ENCODE data around the gene PLAU.
"Not testable (repeated sequence)": the region's sequence is repeated elsewhere in the genome, so short reads cannot be mapped to it uniquely, and the experiment has no call there.

Gene PLAU

DNA sequence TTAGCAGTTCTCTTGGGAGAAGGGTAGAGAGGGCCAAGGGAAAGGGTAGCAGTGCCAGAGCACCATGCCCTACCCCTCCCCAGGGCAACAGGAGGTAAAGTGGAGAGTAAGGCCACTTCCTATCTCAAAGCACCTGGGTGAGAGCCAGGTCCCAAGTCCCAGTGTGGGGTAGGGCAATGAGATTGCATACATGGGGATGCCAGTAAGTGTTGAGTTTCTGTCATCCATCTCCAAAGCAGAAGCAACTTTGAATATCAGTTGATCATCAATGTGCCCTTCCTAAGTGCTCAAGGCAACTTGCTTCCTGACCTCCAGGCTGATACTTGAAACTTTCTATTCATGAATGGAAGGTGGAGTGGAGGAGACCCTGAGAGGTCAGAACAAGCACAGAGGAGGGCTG, 34.4 kb upstream of the PLAU start:
- no peak for DNase-seq (ENCODE audit: low read depth in 2 of 2)

DNA sequence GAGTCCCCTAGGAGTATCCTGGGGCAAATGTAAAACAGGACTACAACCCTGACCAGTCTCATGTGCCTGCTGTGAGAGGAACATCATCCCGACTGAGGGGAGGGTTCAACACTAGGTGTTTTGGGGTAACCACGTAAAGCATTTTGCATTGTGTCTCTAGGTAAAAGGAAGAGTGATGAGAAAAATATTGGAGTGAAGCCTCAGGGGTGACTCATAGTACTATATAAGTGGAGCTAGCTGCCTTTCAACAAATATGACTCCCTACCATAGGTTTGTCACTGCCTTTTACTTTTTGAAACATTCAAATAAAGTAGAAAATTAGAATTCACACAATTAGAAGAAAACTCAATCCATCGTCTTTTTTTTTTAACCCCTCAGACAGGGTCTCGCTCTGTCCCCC, 34.0 kb upstream of the PLAU start:
- DNase-seq (ENCODE audit: low read depth in 2 of 2) = no peak

DNA sequence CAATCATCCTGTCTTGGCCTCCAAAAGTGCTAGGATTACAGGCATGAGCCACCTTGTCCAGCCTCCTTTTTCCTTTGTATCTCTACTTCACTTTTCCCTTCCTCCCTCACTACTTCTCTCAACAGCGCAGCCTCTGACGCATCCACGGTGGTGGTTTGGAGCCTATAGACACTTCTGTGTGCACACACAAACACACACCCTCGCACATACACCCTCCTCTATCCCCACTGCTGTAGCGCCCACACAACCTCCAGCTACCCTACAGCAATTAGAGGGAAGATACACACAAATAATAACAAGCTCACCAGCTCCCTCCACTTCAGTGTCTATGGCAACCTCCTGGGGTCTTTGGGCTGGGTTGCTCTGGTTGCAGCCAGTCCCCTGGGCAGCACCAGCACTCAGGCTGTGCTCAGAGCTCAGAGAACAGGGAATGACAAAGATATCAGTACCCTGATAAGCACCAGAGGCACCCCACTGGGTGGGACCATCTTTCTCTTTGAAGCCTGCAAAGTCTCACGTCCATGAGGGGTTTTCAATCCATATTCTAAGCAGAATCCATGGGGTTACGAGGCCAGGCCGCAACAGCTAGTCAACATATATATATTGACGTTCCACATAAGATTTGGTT, 33.3 kb upstream of the PLAU start:
- no peak for DNase-seq (ENCODE audit: low read depth in 2 of 2)

DNA sequence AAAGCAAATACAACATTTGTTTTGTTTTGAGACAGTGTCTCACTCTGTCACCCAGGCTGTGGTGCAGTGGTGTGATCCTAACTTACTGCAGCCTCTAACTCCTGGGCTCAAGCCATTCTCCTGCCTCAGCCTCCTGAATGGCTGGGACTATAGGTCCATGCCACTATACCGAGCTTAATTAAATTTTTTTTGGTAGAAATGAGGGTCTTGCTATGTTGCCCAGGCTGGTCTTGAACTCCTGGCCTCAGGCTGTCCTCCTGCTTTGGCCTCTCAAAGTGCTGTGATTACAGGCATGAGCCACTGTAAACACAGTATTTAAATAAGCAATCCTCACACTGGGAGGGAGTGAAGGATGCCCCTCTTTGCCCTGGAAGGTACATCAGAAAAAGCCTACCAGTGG, 32.6 kb upstream of the PLAU start:
- DNase-seq (ENCODE audit: low read depth in 2 of 2) = no peak

DNA sequence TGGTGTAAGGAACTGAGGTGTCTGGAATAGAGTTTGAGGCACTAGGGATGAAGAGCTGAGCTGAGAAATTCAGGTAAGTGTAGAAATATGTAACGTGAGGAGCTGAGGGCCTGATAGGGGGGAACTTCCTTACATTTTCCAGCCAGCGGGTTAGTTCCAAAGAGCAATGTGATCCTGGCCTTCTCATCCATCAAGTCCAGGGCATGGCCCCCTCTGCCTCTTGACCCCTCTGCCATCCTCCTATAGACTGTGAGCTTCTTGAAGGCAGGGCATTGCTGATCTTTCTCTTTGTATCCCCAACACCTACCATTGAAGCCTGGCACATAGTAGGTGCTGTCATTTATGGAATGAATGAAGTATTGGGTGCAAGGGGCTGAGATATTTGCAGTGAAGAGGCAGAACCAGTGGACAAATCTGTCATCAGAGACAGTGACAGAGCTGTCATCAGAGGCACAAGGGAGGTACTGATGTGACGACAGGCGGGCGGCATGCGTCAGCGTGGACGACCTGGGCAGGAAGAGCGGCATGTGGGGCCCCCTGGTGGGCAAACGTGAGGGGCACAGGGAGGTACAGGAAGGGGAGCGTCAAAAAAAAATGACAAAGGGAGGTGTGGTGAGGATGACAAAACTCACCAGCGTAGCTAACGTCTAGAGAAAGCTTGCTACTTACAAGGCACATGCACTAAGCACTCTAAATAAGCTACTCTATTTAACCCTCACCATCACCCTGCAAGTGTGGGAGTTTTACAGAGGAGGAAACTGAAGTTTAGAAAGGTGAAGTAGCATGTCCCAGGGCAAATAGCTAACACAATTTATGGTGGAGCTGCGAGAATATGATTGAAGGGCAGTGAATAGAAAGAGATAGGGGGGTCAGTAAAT, 31.4 kb upstream of the PLAU start:
- DNase-seq (ENCODE audit: low read depth in 2 of 2) = peak; percentile 85 to 88

DNA sequence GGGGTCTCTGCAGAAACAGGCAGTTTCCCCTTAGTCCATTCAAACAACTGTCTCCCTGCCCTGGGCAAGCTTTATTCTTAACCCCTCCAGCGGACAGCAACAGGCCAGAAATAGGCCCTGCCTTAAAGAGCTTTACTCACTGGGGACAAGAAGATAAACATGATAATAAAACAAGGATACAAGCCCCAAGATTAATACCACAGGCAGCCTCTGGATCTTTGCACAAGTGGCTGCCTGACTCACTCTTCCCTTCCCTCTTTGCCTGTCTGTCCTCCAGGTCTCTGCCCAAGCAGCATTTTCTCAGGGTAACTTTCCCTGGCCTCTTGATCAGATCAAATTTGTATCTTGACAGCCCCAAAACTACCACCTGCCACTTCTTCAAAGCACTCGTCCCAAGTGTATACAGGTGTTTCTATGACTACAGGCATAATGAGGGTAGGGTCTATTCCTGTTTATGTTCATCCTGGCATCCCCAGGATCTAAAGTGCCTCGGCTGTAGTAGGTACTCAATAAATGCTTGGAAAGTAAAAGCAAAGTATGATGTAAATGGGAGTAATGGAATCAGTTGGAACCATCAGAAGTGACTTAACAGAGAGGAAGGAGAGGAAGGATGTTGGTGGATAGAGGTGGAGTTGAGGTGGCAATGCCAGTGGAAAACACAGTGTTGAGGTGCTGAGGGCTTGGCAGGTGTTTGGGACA, 29.6 kb upstream of the PLAU start:
- no peak for DNase-seq (ENCODE audit: low read depth in 2 of 2)

DNA sequence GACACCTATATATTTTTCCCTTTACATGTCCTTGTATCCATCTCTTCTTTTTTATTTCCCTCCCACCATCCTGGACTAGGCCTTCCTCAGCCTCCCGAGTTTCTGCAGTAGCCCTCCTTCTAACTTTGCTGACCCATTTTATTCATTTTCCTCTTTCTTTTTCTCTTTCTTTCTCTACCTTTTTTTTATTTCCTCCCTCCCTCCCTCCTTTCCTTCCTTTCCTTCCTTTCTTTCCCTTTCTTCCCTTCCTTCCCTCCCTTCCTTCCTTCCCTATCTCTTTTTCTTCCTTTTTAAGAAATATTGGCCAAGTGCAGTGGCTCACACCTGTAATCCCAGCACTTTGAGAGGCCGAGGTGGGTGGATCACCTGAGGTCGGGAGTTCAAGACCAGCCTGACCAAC, 26.9 kb upstream of the PLAU start:
- no peak for DNase-seq (ENCODE audit: low read depth in 2 of 2)

DNA sequence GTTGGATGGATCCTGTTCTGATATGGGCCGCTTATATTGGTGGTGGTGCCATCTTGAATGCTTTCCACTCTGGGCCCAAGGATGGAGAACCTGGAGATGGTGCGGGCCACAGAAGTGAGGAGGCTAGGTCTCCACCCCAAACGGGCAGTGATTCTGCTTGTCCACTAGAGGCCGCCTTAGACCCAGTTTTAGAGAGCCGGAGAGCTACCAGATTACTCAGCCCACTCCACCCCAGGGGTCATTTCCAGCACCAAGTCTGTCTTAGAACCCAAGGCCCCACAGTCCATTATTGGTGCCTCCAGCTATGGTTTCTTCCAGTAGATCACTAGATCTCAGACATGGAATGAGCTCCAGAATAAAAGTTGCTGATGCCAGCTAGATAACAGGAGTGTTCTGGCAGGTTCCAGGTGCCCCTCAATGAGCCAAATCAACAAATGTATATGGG, 24.8 kb upstream of the PLAU start:
- DNase-seq (ENCODE audit: low read depth in 2 of 2) = no peak

DNA sequence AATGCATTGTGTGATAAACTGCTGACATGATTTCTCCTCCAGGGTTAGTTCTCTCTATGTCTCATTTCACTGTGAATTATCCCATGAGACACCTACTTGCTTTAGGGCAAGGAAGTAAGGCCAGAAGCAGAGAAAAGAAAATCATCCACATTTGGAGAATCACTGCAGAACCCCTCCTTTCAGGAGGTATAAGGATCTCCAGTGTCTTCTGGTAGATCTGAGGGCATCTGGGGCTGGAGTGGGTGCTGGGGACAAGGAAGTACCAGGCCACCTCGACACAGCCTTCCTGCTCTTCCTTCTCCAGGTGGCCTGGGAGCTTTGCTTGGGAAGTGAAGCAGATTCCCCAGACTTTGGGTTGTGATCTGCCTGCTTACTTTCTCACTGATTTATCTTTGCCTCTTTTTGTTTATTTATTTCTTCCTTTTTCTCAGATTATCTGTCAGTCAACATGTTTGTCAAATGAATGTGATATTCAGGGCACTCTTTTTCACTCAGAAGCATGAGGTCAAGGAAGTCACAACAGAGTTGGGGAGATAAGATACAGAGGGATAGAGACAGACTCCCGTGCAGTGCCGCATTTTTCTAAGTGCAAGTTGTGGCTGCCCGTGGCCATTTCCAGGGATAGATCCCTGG, 24.2 kb upstream of the PLAU start:
- DNase-seq (ENCODE audit: low read depth in 2 of 2) = no peak

DNA sequence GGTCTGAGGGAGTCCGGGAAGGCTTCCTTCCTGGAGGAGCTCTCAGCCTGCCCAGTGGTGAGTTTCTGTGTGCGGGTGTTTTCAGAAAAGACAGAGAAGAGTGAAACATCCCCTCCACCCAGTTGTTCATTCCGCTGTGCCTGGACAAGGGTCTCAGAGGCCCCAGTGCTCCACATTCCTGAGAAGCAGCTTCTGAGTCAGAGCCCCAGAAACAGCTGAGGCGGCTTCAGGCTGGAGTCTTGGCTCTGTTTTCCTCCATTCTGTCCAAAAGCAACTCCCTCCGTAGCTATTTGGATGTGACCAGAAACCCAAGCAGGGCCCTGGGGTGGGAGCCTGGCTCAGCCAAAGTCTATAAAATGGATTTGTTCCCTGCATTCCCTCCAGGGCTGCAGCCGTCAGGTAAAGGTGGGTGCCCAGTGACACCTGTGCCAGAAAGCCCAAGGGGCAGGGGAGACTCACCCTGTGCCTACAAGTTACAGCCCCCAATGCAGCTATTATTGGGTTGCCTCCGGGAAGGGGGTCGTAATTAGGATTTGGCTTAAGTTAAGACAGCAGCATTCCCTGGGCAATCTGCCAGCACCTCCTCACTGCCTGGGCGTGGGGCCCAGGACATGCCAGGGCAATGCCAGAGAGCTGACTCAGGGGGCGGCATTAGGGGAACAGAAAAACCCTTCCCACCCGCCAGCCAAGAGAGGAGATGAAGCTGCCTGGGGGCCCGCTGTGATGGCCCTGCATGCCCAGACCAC, 23.5 kb upstream of the PLAU start:
- DNase-seq (ENCODE audit: low read depth in 2 of 2) = no peak

DNA sequence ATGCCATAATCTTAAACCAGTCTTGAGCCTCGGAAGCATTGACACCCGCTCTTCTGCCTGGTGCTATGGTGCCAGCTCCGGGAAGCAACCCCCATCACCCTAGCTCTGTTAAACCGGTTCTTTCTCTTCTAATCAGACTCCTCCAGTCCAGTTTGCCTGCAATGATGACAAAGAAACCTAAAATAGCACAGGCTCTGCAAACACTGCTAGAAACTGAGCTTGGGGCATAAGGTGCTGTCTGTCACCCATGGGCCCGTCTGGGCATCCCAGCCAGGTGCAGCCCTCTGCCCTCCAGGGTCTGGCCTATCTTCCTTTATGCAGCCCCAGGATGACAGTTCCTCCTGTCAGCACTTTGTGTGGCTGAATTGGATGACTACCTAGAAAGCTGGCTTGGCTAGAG, 22.4 kb upstream of the PLAU start:
- no peak for DNase-seq (ENCODE audit: low read depth in 2 of 2)

DNA sequence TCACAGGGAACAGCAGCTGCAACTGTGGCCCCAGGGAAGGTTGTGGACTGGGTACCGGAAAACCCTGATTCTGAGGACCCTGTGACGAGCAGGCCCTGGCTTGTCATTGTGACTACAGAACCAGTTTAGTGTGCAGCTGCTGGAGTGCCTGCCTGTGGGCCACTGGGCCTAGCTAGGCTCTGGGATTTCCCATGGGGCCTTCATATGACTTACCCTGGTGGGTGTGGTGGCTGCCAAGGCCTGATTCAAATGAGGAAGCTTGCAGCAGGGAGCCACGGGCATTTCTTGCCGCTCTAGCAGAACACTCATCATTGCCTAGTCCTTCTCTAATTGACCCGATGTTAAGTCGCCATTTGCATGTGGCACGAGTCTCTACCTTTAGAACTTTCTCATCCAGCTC, 21.9 kb upstream of the PLAU start:
- DNase-seq (ENCODE audit: low read depth in 2 of 2) = no peak

DNA sequence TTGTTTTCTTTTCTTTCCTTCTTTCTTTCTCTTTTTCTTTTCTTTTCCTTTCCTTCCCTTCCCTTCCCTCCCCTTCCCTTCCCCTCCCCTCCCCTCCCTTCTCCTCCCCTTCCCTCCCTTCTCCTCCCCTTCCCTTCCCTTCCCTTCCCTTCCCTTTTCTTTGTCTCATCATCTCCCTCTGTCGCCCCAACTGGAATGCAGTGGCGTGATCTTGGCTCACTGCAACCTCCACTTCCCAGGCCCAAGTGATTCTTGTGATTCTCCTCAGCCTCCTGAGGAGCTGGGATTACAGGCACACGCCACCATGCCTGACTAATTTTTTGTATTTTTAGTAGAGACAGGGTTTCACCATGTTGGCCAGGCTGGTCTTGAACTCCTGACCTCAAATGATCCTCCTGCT, 21.5 kb upstream of the PLAU start:
- DNase-seq (ENCODE audit: low read depth in 2 of 2) = not testable (repeated sequence)

DNA sequence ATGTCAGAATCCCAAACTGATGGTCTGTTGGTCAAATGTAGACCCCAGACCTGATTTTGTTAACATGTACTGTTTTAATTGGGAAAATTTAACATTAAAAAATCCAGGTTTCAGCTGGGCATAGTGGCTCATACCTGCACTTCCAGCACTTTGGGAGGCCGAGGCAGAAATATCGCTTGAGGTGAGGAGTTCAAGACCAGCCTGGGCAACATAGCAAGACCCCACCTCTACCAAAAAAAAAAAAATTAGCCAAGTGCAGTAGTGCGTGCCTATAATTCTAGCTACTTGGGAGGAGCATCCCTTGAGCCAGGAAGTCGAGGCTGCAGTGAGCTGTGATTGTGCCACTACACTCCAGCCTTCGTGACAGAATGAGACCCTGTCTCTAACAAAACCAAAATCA, 20.7 kb upstream of the PLAU start:
- DNase-seq (ENCODE audit: low read depth in 2 of 2) = no peak

DNA sequence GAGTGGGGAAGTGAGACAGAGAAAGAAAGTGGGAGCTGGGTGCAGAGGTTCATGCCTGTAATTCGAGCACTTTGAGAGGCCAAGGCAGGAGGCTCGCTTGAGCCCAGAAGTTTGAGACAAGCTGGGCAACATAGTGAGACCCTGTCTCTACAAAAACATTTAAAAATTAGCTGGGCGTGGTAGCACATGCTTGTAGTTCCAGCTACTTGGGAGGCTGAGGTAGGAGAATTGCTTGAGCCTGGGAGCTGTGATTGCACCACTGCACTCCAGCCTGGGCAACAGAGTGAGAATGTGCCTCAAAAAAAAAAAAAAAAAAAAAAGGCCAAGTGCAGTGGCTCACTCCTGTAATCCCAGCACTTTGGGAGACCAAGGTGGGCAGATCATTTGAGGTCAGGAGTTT, 20.1 kb upstream of the PLAU start:
- not testable (repeated sequence) for DNase-seq (ENCODE audit: low read depth in 2 of 2)

DNA sequence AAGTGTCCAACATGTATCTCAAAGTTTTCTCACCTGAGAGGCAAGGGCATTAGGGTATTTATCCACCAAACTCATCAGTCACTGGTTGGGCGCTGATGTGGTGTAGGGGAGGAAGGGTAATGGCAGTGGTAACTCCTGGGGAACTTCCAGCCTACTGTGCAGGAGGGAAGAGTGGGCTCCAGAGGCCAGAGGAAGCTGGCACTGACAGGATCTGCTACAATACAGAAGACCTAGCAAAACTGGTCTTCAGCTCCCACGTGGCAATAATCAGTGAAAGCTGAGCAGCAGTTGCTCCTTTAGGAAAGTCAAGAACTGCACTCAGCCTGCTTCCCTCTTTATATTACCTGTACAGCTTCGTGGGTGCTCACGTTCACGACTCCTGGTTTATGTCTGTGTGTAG, 19.4 kb upstream of the PLAU start:
- DNase-seq (ENCODE audit: low read depth in 2 of 2) = no peak

DNA sequence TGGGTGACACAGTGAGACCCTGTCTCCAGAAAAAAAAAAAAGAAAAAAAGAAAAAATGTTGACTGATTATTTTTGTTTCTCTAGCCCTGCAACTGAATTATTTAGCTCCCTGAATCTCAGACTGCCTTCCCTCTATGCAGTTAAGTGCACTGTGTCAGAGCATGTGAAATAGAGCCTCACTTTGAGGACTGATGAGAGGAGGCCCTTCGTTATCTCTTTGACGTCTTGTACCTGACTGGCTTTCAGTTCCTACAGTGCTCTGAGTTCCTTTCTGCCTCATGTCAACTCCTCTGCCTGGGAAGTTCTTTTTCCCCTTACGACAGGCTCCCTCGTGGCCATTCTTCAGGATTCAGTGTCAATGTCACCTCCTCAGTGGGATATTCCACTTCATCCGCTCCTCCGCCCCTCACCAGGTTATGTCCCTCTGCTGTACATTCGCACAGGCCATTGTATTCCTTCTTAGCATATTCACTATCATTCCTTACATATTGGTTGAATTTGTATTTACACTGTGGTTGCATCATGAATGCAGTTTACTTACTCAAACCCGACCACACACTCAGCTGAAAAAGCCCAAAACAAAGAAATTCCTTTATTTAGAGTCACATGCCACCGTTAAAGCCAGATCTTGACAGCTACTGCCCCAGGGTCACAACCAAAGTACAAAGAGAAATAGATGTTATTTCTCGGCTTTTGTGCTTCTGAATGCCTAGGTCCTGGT, 18.5 kb upstream of the PLAU start:
- no peak for DNase-seq (ENCODE audit: low read depth in 2 of 2)

DNA sequence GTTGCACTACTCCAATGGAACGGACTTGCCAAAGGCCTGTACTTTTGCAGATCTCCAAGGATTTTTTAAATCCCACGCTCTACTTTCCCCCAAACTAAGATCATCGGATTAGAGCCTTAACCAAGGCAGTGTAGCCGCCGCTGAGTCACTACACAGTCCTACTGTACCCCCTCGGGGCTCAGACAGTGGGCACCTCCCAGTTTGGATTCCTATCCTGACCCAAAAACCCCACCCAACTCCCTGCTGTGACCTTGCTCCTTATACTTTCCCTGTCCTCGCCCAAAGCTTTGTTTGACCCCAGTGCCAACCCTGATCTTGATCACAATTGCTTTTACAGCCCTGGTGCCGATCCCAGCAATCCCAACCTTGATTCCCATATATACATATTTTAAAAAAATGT, 17.5 kb upstream of the PLAU start:
- DNase-seq (ENCODE audit: low read depth in 2 of 2) = no peak

DNA sequence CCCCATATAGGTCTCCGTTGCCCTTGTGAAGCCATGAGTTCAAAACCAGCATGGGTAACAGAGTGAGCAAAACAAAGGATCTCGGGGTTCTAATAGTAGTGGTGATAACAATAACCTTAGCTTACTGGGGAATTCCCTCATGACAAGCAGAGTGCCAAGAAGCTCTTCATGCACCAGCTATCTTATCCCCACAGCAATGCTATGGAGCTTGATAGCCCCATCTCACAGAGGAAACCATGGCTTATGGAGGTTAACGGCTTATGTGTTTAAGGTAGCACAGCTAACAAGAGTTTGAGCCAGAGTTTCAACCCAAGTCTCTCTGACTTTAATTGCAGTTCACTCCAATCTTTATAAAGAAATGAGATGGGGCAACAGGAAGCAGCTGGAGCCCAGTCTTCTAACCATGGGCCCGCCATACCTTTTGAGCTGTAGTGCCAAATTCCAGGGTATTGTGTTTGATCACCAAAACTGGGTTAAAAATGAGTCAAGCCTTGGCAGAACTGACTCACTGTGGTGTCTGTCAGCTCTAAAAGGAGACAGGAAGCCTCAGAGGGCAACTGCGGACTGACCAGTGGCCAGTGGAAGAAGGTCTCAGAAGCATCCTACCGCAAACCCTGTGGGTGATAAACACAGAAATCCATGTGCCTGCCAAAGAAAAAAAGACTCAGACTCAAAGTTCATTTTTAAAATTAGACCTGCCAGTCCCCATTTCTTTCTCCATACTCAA, 16.5 kb upstream of the PLAU start:
- DNase-seq (ENCODE audit: low read depth in 2 of 2) = no peak

DNA sequence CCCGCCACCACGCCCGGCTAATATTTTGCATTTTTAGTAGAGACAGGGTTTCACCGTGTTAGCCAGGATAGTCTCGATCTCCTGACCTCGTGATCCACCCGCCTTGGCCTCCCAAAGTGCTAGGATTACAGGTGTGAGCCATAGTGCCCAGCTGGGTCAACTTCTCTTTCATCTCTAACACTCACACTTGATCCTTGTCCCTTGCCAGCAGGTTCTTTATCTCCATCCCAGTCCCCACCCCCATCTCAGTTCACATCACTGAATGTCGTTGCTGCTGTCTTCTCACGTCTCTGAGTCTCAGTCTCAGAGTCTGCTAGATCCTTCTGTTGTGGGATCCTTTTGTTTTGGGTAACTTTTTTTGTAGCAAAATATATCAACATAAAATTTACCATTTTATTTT, 15.6 kb upstream of the PLAU start:
- DNase-seq (ENCODE audit: low read depth in 2 of 2) = not testable (repeated sequence)

All from stimulated activated CD8-positive, alpha-beta memory T cell treated with anti-CD3 and anti-CD28 coated beads, Interleukin-15, amount 100 ng/mL, for 48 hours (primary cell).